Endometrial microvascular endothelial cells (primary cell): ENCODE data around the gene SIX4. TPM values are rescaled to one million over a fixed set of nuclear protein-coding genes. Genes with fewer than 3 reads are reported as not detected.

Source experiments
- in situ Hi-C: cut with HindIII; loops from 2 replicates; pipeline ENCODE4 v1.10.0; 2017; ENCODE audit warnings: low sequenced_read_pairs, low pct_unique_long_range_greater_than_20kb; ENCODE audit errors: inconsistent ontology term
- total RNA-seq: library from RNA; depleted of rRNA; stranded (reverse); fragments of >200 nt; gene quantifications from one replicate; pipeline ENCODE4 v1.2.3, GENCODE V29; 2015; ENCODE audit errors: inconsistent ontology term

SIX4 gene
- total RNA-seq, 1 donor from 2014 or later = 0.65 TPM

DNA sequence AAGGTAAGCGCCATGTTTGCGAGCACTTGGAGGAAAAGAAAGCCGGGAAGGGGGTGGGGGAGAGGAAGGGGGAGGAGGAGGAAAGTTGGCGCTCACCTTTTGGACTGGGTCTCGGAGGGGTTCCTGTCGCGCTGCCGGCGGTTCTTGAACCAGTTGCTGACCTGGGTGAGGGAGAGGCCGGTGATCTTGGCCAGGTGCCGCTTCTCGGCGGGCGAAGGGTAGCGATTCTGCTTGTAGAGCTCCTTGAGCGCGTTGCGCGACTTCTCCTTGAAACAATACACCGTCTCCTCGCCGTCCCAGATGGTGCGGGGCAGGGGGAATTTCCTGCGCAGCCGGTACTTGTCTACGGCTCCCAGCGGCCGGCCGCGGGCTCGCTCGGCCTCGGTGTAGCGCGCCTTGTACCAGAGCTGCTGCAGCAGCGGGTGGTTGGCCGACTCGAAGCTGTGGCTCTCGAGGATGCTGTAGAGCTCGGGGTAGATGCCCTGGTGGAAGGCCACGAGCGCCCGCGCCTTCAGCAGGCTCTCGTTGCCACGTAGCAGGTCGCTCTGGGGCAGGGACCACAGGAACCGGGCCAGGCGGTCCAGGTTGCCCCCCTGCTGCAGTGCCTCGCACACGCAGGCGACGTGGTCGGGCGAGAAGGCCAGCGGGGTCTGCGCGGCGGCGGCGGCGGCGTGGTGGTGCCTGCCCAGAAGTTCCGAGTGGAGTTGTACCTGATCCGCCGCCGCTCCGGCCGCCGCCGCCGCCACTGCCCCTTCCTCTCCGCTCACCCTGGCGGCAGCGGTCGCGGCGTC, 840 bp downstream of the SIX4 start:
- in situ Hi-C loops = no loop called here

DNA sequence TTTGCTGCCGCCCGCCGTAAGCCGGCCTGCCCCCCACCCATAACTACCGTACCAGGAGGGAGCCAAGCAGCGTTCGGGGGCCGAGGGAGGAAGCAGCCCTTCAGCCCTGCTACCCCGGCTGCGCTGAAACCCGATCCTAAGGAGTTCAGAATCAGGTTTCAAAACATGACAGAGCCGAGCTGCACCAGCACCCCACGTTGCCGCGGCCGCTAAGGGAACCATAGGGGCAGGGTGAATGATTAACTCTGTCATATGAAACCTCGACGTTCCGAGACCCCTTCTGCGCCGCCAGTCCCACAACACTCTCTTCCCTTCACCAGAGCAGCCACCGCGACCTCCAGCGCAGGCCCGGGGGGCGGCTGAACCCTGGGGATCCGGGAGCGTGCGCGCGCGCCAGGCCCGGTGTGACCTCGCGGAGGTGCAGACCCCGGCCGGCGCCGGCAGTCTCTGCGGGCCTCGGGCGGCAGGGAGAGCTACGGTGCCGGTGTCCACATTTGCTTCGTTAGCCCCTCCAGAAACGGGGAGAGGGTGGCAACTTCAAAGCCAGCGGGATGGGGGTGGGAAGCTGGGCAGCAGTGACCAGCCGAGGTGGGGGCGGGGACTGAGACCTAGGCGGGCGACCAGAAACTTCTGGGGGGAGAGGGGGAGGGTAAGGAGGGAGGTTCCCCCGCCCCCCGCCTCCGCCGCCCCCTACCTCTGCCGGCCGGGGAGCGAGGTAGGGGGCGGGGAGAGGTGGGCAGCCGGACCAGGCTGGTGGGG, 1.6 kb downstream of the SIX4 start:
- in situ Hi-C loops = no loop called here

DNA sequence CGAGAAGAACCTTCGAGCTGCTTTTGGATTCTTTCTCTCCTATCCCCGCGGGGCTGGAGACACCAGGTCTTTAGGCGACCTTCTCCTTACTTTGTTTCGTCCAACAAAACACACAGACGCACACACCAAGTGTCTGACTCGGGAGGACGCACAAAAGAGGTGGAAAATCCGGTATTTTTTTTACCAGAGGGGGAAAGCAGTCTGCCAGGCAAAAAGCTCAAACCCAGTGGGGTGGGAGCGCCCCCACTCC, 2.1 kb downstream of the SIX4 start:
- in situ Hi-C loops = no loop called here

DNA sequence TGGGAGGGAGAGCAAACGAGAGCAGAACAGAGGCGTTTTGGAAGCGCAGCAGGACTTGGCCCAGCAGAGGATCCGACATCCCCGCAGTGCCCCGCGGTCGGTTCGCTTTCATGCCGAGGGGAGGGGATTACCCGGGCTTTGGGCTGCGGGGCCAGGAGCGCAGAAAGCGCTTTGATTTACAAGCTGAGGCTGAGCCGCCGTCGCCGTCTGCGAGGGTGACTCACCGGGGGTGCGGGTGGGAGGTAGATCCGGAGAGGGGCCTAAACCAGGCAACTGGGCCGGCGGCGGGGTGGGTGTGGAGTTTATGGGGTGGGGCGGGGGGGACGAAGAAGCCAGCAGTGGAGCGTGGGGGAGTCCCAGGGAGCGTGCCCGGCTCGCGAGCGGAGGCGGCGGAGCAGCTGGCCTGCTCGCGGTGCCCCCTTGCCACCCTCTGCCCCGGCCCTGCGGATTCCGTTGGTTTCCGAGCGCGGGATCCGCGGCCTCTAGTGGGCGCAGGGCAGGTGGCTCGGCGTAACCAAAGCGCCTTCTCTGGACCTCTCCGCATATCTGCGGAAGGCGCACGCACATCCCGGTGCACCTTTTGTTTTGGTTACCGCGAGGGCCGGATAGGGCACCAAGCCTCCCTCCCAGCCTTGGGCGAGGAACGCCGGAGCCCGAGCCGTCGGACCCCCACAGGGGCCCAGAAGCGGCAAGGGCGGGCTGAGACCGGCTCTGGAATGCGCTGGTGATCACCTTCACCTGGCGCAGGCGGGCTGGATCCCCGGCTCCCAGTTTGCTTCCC, 2.6 kb downstream of the SIX4 start:
- in situ Hi-C loops = no loop called here

DNA sequence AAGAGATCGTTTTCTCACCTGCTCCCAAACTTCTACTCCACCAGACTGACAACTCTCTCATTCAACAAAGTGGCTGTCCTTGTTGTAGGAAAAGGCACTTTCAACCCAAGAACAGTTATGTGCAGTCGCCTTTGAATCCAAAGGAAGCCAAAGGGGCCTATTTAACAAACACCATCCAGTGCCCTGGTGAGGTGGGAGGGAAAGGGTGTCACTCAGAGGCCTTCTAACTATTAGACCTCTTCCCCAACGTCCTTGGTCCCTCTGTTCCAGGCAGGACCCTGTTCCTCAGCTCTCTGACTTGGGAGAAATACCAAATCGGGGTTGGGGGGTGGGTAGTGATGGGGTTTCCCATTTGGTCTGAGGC, 3.2 kb downstream of the SIX4 start:
- in situ Hi-C loops = no loop called here

DNA sequence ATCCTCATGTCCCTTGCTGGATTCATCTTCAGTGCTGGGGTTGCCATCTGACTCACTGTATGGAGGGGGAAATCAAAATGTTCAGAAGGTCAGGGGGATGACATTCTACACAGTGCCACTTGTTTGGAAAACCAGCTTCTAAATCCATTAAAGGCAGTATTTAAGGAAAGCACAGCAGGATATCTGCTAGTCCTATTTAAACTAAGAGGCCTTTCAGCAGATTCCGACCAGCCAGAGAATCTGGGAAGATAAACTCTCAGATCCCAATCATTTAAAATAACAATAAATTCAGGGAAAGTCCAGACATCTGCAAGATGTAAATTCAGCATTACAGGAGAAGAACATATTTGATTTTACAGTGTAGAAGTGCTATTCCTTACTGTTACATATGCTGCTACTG, 3.8 kb downstream of the SIX4 start:
- in situ Hi-C loops = no loop called here

DNA sequence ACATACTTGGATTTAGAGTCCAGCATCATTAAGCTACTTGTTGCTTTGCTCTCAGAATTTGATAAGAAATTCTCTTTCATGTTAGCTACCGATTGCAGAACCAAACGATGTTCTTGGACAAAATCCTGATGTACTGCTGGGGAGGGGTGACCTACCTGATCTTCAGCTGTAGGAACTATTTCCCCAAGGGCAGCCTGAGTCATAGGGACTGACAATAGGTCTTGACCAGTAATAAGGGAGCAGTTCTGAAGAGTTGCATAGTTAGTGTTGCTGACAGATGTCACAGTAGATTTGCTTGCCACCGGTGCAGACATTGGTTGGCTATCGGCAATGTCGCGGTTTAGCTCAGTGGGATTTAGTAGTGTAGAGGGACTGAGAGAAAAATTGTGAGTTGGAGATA, 10.6 kb downstream of the SIX4 start:
- in situ Hi-C loops = no loop called here

DNA sequence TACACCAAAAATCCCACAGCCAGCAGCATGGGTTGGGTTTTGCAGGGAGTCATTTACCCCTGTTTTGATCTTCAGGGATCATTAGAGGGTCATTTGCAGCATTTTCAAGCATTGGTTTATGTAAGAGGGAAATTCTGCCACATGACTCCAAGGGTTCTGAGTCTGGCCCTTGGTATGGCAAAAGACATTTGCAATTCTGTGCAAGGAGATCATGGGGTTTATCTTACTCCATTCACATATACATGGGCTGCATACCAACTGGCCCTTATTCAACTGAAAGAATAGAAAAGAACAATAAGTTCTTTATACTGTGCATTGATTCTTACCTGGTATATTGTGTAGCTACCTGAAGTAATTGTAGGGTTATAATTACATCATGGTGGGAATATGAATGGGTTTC, 13.7 kb downstream of the SIX4 start:
- in situ Hi-C loops = no loop called here

DNA sequence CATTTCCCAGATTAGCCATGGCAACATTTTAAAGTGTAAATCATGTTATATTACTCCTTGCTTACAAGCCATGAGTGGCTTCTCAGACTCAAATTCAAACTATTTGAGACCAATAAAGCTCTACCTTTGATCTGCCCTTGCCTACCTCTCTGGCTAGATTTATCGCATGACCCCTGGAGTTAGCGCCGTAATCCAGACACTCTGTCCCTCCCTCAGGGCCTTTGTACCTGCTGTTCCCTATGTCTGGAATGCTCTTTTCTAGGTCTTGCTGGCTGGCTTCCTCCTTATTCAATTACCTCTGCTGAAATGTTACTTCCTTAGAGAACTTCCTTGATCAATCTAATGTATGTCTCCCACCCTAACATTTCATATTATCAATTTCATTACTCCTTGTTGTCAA, 16.3 kb downstream of the SIX4 start:
- in situ Hi-C loops = no loop called here

DNA sequence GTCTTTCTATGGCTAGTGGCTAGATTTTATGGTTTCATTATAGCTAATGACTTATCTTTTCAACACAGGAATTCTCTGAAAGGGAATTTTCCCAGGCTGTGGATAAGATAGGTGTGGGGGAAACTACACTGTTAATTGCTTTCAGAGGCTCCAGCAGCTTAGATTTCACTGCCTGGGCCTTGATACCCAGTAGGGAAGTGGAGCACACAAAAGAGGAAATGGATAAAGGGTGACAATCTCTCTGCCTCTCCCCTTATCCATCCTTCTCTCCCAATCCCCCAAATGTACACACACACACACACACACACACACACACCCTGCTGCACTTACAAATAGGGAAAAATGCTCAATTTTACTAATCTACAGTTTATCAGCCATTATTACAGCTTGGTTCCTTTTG, 19.1 kb downstream of the SIX4 start:
- in situ Hi-C loops = no loop called here

DNA sequence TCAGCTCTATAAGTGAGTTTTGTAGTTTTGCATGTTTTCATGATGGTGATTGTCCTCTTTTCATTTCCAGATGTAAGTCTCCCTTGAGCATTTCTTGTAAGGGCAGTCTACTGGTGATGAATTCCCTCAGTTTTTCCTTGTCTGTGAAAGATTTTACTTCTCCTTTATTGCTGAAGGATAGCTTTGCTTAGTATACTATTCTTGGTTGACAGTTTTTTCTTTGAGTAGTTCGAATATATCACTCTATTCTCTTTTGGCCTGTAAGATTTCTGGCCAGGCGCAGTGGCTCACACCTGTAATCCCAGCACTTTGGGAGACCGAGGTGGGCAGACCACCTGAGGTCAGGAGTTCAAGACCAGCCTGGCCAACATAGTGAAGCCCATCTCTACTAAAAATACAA, 23.6 kb downstream of the SIX4 start:
- in situ Hi-C loops = no loop called here

DNA sequence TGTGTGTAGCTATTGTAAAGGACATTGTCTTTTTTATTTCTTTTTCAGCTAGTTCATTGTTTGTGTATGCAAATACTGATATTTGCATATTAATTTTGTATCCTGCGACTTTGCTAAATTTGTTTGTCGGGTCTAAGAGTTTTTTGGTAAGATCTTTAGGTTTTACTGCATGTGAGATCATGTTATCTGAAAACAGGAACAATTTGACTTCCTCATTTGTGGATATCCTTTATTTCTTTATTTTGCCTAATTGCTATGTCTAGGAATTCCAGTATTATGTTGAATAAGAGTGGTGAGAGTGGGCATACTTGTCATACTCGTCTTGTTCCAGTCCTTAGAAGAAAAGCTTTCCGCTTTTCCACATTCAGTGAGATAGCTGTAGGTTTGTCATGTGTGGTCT, 28.8 kb downstream of the SIX4 start:
- in situ Hi-C loops = no loop called here

DNA sequence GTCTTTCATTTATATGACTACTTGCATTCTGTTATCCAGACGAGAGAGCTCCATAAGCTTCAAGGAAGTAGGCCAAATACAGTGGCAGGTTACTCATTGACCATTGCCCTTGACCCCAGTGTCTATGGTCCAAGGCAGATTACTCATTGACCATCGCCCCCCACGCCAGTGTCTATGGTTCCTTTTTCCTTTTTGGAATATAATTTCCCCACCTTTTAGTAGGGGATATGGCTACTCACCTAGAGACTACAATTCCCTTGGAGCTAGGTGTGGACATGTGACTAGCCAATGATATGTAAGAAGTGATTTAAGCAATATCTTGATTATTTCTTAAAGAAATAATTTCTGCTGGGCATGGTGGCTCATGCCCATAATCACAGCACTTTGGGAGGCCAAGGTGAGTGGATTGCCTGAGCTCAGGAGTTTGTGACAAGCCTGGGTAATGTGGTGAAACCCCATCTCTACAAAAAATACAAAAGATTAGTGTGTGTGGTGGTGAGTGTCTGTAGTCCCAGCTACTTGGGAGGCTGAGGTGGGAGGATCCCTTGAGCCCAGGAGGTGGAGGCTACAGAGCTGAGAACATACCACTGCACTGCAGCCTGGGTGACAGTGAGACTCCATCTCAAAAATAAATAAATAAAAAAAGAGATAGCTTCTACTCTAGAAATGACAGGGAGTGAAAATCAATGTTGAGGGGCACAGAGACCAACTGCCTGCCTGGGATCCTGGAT, 32.6 kb downstream of the SIX4 start:
- in situ Hi-C loops = no loop called here

DNA sequence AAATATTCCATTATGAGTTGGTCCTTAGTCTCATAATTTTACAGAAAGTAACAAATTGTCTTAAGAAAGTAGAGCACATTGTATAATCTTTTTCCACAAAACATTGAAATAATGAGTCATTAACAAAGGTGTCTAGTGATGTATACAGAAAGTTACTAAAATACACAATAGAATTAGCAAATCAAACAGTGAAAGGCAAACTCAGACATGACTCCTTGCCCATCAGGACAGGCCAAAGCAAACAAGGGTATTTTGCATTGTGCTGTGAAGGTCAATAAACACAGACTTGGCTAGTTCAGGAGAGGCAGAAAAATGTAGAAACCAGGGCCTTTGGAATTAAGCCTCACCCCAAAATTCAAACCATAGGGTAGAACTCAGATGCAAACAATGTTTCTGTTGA, 37.3 kb downstream of the SIX4 start:
- in situ Hi-C loops = no loop called here

DNA sequence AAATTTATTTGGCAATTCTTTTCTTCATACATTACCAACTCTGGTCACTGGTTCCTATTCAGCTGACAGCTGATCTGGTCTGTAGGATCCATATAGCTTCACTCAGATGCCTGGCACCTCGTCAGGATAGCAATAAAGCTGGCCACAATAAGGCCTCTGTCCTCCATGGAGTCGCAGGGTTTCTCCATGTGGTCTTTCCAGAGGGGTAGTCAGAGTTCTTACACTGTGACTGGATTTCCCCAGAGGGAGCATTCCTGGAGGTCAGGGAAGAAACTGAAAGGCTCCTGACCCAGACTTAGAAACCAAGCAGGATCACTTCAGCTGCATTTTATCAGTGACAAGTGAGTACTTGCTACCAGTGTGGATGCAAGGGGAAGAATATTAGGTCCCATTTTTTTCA, 39.9 kb downstream of the SIX4 start:
- in situ Hi-C loops = no loop called here

DNA sequence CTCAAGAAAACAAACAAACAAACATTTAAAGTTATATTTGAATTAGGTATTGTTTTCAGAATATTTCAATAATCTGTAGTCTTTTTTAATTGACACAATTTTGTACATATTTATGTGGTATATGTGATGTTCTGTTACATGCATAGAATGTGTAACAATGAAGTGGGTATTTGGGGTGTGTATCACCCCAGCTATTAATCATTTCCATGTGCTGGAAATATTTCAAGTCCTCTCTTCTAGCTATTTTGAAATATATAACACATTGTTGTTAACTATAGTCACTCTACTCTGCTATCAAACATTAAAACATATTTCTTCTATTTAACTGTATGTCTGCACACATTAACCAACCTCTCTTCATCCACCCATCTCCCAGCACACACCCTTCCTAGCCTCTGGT, 42.9 kb downstream of the SIX4 start:
- in situ Hi-C loops = no loop called here

DNA sequence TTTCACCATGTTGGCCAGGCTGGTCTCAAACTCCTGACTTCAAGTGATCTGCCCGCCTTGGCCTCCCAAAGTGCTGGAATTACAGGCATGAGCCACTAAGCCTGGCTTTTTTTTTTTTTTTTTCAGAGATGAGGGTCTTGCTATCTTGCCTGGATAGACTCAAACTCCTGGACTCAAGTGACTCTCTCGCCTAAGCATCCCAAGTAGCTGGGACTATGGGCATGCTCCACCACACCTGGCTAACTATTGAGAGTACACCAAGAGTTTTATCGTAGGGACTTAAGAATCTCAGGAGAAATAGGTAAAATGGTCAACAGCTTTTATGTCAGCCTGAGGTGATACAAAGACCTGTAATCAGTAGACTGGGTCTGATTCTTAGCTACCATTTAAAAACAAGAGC, 43.6 kb downstream of the SIX4 start:
- in situ Hi-C loops = no loop called here

DNA sequence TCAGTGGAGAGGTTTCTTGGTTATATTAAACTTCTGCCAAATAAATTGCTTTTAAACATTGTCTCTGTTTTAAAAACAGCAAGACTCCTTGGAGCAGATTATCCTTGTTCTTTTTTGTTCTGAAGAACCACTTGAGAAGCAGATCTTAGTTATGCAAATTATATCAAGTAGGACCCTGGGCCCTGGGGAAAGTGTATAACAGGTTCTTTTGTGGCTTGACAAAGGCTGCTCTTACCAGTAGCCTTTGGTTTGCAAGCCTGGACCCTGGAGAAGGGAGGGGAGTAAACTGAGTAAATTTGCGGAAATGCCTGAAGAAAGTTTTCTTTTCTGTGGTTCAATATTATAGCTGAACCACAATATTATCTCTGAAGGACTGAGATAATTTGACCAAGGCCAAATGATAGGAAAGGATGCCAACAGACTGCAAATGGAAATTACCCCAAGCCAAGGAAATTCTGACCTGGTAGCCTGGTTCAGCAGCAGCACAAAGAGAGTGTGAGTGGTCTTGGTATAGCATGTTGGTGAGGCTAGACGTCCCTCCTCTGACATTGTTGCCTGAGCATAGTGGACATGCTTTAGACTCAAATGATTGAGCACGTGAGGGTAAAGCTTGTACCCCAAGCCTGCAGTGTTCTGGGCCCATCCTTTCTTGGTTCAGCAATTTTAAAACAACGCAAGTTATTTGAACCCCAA, 44.4 kb downstream of the SIX4 start:
- in situ Hi-C loops = no loop called here

DNA sequence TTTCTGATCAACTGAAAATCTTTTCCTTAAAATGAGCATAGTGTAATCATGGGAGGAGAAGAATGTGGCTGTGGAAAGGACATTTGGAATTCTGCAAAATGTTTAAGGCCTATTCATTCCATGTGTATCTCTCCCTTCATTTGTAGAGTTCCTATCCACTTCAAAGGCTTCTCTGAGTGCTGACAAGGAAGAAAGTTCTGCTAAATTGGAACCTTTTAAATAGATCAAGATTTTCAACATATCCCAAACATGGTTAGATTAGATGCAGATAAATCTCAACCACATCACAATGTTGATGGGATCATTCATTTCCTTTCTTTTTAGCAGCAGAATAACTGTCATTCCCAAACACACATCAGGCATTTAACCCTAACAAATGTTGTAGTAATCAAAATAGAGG, 46.5 kb downstream of the SIX4 start:
- in situ Hi-C loops = no loop called here
